ENCODE data around the gene NPIPB13.
"Not testable (repeated sequence)": the region's sequence is repeated elsewhere in the genome, so short reads cannot be mapped to it uniquely, and the experiment has no call there.

DNA sequence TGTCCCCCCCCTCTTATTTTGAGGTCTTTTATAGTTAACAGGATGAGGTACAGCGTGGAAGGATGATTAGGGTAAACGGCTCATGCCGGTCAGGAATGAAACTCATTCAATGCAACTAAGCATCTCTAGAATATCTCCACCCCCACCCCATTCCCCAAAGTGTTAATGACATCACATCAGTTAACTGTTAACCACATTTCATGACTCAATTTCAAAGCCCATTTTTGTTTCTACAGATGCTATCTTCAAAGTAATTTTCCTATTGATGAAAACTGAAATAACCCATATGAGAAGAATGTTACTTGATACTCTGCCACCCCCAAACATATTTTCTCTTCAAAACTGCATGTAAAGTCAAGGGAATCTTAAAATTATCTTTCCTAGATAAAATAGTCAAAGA lies 30.2 kb upstream of the NPIPB13 start:
- not testable (repeated sequence) for TF ChIP-seq ESRRG, ISL1, ZNF70 (CRISPR knock-in tag; IDR thresholded peaks at IDR 0.05)
